ENCODE data around the gene TAS2R42.

TAS2R42 gene

DNA sequence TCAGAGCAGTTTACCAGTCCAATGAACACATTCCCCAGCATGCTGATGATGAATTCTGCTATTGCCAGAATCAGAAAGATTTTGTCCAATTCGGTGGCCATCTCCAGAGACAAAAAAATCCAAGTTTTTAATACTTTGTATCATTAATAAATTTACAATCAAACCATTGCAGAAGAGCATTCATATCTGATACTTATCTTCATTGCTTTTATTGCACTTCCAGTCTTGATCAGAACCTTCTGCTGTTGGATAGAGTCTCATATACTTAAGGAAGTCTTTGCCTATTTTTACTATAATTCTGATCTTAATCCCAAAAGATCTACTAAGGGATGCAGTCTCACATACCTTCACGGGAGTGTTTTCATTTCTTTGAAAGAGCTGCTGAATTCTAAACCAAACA is at the start of gene TAS2R42:
Gene TAS2R42, minus strand, starts transcription at position 101 of the 400 bp plus-strand sequence. Its CDS starts 0 bp downstream, at position 101.
- DNase-seq (ENCODE audit: low read depth in 2 of 2), result no peak

DNA sequence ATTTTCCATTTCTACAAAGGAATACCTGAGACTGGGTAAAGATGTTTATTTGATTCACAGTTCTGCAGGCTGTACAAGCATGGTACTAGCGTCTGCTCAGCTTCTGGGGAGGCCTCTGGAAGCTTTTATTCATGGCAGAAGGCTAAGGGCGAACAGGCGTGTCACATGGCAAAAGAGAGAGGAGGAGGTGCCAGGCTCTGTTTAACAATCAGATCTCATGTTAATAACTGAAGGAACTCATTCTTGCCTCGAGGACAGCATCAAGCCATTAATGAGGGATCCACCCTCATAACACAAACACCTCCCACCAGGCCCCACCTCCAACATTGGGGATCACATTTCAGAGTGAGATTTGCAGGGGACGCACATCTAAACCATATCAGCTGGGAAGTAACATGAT is 46.8 kb upstream of the TAS2R42 start:
- DNase-seq (ENCODE audit: low read depth in 2 of 2), result no peak

GRCh38 chr12:11228296-11228879 is 41.7 kb upstream of the TAS2R42 start:
- DNase-seq (ENCODE audit: low read depth in 2 of 2), result no peak

DNA sequence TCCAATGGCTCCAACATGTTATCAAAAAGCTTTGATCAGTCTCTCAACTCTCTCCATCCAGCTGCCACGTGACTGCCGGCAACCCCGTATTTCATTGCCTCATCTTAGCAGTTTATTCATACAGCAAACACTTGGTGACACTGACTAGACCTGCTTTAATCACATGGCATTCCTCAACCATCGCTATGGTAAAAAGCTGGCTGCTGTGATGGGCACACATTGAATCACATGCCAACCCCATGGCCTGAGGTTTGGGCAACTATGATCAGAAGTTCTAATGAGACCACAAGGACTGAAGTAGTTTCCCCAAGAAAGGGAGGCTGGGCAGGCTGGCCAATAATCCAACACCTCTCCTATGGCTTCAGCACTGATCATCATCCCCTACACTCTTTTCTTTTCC is 40.6 kb upstream of the TAS2R42 start:
- no peak for DNase-seq (ENCODE audit: low read depth in 2 of 2)

GRCh38 chr12:11209113-11209512 is 22.4 kb upstream of the TAS2R42 start:
- DNase-seq (ENCODE audit: low read depth in 2 of 2), result no peak

DNA sequence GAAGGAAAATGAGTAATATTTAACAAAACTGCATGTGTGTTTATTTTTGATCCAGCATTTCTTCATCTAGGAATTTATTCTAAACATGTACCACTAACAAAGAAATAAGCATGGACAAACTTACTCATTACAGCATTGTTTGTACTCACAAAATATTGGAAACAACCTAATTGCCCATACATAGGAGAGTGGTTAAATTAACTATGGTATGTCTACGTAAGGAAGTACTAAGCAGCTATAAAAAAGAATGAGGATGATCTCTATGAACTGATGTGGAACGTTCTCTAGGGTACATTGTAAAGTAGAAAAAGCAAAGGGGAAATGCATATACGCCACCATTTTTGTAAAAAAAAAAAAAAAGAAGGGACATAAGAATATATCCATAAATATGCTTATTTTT is 17.4 kb upstream of the TAS2R42 start:
- no peak for DNase-seq (ENCODE audit: low read depth in 2 of 2)

DNA sequence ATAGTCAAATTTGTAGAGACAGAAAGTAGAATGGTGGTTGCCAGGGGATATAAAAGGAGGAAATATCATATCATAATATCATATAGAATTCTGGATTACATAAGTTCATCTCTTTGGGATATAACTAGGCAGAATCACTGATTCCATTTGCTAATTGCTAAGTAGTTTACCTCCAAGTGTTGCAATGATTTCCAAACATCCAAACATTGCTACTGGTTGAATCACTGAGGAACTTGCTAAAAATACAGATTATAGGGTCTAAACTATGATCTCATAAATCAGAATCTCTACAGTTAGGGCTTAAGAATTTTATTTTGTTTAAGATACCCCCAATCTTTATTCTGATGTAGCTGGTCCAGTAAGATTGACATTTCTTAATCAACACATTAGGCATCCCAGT is 16.1 kb upstream of the TAS2R42 start:
- no peak for DNase-seq (ENCODE audit: low read depth in 2 of 2)

DNA sequence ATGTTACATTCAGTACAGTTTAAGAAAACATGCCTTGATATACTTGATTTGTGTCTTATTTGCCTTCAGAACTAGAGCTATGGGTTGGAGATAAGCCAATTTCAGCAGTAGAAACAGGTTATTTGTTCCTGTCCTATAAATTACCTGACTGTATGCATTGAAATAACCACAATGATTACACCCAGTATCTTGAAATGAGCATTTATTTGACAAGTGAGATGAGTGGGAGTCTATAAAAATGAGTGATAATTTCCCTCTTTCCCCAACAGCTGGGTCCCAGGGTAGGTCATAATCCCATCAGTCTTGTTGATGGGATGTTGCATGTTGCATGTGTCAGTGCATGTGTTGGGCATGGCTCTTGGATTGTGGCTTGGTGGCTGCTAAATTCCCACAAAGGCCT is 3.7 kb downstream of the TAS2R42 start:
- DNase-seq (ENCODE audit: low read depth in 2 of 2), result no peak

- no peak for DNase-seq (ENCODE audit: low read depth in 2 of 2)
These were observed 4.2 kb downstream of the TAS2R42 start for GRCh38 chr12:11182529-11182928.

DNA sequence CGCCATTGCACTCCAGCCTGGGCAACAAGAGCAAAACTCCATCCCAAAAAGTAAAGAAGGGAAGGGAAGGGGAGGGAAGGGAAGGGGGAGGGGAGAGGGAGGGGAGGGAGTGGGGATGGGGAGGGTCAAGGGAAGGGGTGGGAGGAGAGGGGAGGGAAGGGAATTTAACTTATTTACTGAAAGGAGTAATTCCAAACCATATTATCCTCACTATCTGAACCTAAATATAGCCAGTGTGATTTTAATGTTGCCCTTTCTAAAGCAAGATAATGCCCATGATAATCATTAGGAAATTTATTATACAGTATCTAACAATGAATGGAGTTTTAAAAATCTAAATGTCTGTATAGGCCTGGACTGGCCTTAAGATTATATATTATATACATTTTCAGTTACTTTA is 8.5 kb downstream of the TAS2R42 start:
- no peak for DNase-seq (ENCODE audit: low read depth in 2 of 2)

GRCh38 chr12:11174022-11174421 is 12.7 kb downstream of the TAS2R42 start:
- no peak for DNase-seq (ENCODE audit: low read depth in 2 of 2)

DNA sequence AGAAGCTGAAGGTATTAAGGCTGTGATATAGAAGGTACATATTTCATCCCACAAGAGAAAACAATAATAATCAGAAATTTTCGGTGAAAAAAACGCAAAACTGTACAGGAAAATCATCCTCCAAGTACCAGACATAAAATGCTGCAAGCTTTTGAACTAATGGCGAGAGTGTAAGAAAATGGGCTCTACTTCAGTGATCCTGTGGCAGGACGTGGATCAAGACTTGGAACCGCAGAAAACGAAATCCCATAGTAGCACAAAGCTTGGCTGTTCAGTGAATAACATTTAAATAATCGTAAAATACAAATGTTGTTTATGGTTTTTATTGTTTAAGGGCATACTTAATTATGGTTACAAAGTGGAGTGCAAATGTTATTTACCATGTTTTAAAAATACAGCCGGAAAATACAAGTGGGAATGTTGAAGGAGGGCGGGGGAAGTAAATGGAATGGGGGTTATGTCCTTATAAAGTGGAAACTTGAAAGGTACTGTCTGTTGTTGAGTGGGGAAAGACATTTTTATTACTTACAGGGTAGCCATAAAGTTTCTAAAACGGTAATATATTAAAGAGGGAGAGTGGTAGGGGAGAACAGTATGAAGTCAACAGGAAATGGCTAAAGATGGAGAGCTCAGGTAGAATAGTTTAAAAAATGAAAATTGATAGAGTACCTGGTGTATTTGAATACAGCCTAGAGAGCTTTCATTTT is 14.6 kb downstream of the TAS2R42 start:
- no peak for DNase-seq (ENCODE audit: low read depth in 2 of 2)

GRCh38 chr12:11171145-11171968 is 15.4 kb downstream of the TAS2R42 start, which contains the start of gene SMIM10L1:
Gene SMIM10L1, plus strand, starts transcription at chr12:11171194. Its CDS starts 163 bp downstream, at chr12:11171357.
- DNase-seq (ENCODE audit: low read depth in 2 of 2), result peak; percentile 72 to 73

DNA sequence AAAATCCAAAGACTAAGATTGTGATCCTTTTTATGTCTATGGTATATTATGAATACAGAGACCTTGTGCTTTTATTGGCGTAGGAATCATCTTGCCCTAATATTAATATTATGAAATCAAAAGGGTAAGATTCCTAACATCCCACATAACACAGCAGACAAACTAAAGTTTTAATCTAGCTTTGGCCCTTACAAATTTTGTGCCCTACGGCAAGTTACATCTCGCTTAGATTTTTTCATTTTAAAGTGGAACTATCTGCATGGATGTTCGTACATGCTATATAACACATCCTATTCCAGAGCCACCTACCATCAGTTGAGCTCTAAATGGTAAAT is 16.0 kb downstream of the TAS2R42 start:
- DNase-seq (ENCODE audit: low read depth in 2 of 2), result no peak

DNA sequence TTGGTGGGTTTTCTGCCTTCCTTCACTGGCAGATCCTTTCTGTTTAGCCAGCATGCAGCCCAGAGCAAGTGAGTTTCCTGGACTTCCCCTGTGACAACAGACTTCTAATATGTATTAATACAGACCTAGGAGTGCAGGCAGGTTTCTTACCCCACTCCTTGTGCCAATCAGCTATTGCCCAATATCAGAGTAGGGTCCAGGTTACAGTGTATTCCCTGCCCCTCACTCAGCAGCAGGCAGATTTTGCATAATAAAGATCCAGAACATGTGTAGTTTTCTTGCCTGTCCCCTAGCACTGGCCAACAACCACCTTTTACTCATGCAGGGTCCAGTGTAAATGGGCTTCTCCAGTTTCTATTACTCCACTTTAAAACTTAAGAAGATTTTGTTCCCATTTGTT is 20.4 kb downstream of the TAS2R42 start:
- no peak for DNase-seq (ENCODE audit: low read depth in 2 of 2)

- DNase-seq (ENCODE audit: low read depth in 2 of 2), result no peak
These were observed 22.4 kb downstream of the TAS2R42 start for GRCh38 chr12:11164384-11164783.

GRCh38 chr12:11162502-11162901 is 24.2 kb downstream of the TAS2R42 start:
- no peak for DNase-seq (ENCODE audit: low read depth in 2 of 2)

DNA sequence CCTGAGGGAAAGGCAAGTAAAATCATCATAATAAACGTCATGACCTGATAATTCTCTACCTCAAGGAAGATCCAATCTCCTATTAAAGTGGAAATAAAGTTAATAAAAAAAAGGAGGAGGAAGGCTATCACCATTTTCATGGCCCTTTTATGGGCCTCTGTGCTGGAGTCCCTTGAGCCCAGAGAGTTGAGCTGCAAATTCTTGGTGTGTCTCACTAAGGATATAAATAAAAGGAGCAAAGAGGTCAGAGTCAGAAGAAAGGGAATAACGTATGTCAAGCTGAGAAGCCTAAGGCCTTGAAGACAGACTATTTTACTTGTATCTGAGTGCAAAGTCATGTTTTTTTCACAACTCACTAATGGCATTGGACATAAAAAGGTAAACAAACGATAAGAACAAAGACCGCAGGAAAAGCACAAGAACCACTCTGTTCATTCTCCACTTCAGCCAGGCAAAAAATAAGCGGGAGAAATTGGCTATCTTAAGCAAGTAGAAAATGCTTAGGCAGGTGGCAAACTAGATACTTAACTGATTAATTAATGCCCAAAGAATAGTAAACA is 27.8 kb downstream of the TAS2R42 start:
- DNase-seq (ENCODE audit: low read depth in 2 of 2), result no peak

DNA sequence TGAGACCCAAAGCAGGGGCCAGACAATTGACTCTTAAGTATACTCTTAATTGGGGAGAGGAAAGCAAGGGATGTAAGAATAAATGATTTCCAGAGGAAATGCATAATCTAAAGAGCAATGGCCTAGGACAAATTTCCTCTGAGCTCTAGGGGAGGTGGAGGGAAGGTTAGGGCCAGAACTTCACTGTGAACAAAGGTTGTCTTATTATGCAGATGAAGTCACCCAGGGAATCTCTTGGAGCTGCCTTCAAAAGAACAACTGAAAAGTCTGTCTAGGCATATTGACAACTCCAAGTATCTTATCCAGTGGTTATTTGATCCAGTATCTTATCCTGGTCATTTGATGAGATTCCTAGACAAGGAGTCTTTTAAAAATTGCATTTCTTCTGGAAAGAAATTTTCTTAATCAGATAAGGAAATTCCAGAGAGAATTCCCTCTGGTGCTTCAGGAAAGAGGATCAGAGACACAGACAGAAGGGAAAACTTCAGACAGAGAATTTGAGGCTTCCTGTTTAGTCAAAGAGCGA is 32.3 kb downstream of the TAS2R42 start:
- DNase-seq (ENCODE audit: low read depth in 2 of 2), result no peak

- no peak for DNase-seq (ENCODE audit: low read depth in 2 of 2)
These were observed 34.0 kb downstream of the TAS2R42 start for GRCh38 chr12:11152725-11153124.

DNA sequence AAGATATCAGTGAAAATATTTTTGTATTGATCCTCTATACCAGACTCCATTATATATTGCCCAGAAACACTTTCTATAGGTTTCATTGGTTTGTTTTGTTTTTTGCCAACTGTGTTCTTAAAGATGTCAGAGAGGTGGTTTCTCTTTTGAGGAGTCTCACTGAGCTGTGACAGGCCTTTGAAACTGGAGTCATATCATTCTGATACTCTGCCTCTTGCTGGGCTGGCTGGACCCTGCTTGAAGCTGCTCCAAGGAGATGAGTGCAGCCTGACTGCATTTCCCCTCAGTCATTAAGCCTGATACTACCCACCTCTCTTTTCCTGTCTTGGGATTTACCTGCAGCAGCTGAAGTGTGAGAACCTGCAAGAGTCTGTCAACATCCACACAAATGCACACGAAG is 35.9 kb downstream of the TAS2R42 start:
- DNase-seq (ENCODE audit: low read depth in 2 of 2), result no peak

GRCh38 chr12:11147420-11147819 is 39.3 kb downstream of the TAS2R42 start:
- DNase-seq (ENCODE audit: low read depth in 2 of 2), result no peak
